Osteoblast (primary cell): ENCODE data around the gene SCG3. TPM values are rescaled to one million over a fixed set of nuclear protein-coding genes. Genes with fewer than 3 reads are reported as not detected.

Experiments used
- DNase-seq: peaks from one replicate; pipeline ENCODE4 v3.0.0; 2011; ENCODE audit warnings: low spot score, mixed read lengths; ENCODE audit not compliant: insufficient read length; ENCODE audit errors: missing footprints
- H2AFZ ChIP-seq: 2 replicates; pipeline ENCODE4 v1.6.0; 2011; ENCODE audit warnings: mild to moderate bottlenecking, low read length
- H3K27ac ChIP-seq: 2 replicates; pipeline ENCODE4 v1.5.1; 2011; ENCODE audit warnings: mild to moderate bottlenecking, low read depth, low read length, moderate library complexity
- H3K27me3 ChIP-seq: 2 replicates; pipeline ENCODE4 v1.6.0; 2012; ENCODE audit warnings: mild to moderate bottlenecking, control low read depth, inconsistent platforms, low read length, moderate library complexity; ENCODE audit not compliant: insufficient read depth
- H3K36me3 ChIP-seq: 2 replicates; pipeline ENCODE4 v1.5.1; 2011; ENCODE audit warnings: mild to moderate bottlenecking, low read length, control low read depth, moderate library complexity; ENCODE audit not compliant: insufficient read depth
- H3K4me1 ChIP-seq: 2 replicates; pipeline ENCODE4 v1.5.1; 2011; ENCODE audit warnings: mild to moderate bottlenecking, low read length, control low read depth, moderate library complexity; ENCODE audit not compliant: insufficient read depth
- H3K4me2 ChIP-seq: 2 replicates; pipeline ENCODE4 v1.6.0; 2011; ENCODE audit warnings: mild to moderate bottlenecking, low read length; ENCODE audit not compliant: insufficient read depth
- H3K4me3 ChIP-seq: fragments of 200-600 bp; sonication (generic); 3 replicates; pipeline ENCODE4 v1.5.1; 2012; ENCODE audit warnings: mild to moderate bottlenecking, low read length, inconsistent platforms; ENCODE audit not compliant: insufficient read depth
- H3K79me2 ChIP-seq: 2 replicates; pipeline ENCODE4 v1.6.0; 2012; ENCODE audit warnings: mild to moderate bottlenecking, low read length, control low read depth, inconsistent platforms; ENCODE audit not compliant: insufficient read depth
- H3K9me3 ChIP-seq: 2 replicates; pipeline ENCODE4 v1.5.1; 2011; ENCODE audit warnings: low read depth, low read length, control low read depth
- H4K20me1 ChIP-seq: 2 replicates; pipeline ENCODE4 v1.6.0; 2012; ENCODE audit warnings: mild to moderate bottlenecking, low read length, control low read depth; ENCODE audit not compliant: insufficient read depth
- CTCF ChIP-seq: IDR thresholded peaks from 2 replicates; pipeline ENCODE4 v1.5.1; 2011; ENCODE audit warnings: mild to moderate bottlenecking, low read depth, low read length, moderate library complexity; ENCODE audit errors: extremely low read depth
- total RNA-seq: library from RNA; depleted of rRNA; stranded (reverse); fragments of >200 nt; gene quantifications from 2 replicates; pipeline ENCODE4 v1.2.3, GENCODE V29; 2012

SCG3 gene
- total RNA-seq, 1 donor, result not detected

- no peak overlapping the region for H3K27ac ChIP-seq
- no peaks in the 10 kb centered on the region for H4K20me1 ChIP-seq
- no peaks in the 10 kb centered on the region for H3K4me1 ChIP-seq
- no peak for TF ChIP-seq CTCF
- no peak overlapping the region for H3K4me2 ChIP-seq
- no peaks in the 10 kb centered on the region for H3K9me3 ChIP-seq
- no peaks in the 10 kb centered on the region for H3K79me2 ChIP-seq
- no peak overlapping the region for H3K4me3 ChIP-seq
- DNase-seq, result no peak
- no peaks in the 10 kb centered on the region for H3K27me3 ChIP-seq
- H2AFZ ChIP-seq, result no peak overlapping the region
- no peaks in the 10 kb centered on the region for H3K36me3 ChIP-seq
These were observed 22.6 kb upstream of the SCG3 start for GRCh38 chr15:51658664-51659063.

- H3K27ac ChIP-seq, result no peak overlapping the region
- no peak overlapping the region for H3K4me3 ChIP-seq
- H2AFZ ChIP-seq, result no peak overlapping the region
- TF ChIP-seq CTCF, result no peak
- DNase-seq, result no peak
- no peaks in the 10 kb centered on the region for H3K4me1 ChIP-seq
- no peaks in the 10 kb centered on the region for H3K27me3 ChIP-seq
- no peaks in the 10 kb centered on the region for H4K20me1 ChIP-seq
- H3K4me2 ChIP-seq, result no peak overlapping the region
- H3K79me2 ChIP-seq, result no peaks in the 10 kb centered on the region
- H3K9me3 ChIP-seq, result no peaks in the 10 kb centered on the region
- H3K36me3 ChIP-seq, result no peaks in the 10 kb centered on the region
These were observed 20.2 kb upstream of the SCG3 start for GRCh38 chr15:51661072-51661471.

GRCh38 chr15:51667478-51667877 lies 13.8 kb upstream of the SCG3 start:
- Histone ChIP-seq H3K36me3 (no peaks in the 10 kb centered on the region), H2AFZ (no peak overlapping the region), H3K9me3 (no peaks in the 10 kb centered on the region), H3K4me1 (no peaks in the 10 kb centered on the region), H3K79me2 (no peaks in the 10 kb centered on the region), H3K4me3 (no peak overlapping the region), H4K20me1 (no peaks in the 10 kb centered on the region), H3K27ac (no peak overlapping the region), H3K4me2 (no peak overlapping the region), H3K27me3 (peaks cover 4% of the 10 kb centered on the region)
- no peak for TF ChIP-seq CTCF
- no peak for DNase-seq

GRCh38 chr15:51668446-51668845 lies 12.9 kb upstream of the SCG3 start:
- Histone ChIP-seq H4K20me1 (no peaks in the 10 kb centered on the region), H3K4me1 (no peaks in the 10 kb centered on the region), H3K4me2 (no peak overlapping the region), H3K9me3 (no peaks in the 10 kb centered on the region), H3K36me3 (no peaks in the 10 kb centered on the region), H3K79me2 (no peaks in the 10 kb centered on the region), H3K27me3 (peaks cover 4% of the 10 kb centered on the region), H3K4me3 (no peak overlapping the region), H3K27ac (no peak overlapping the region), H2AFZ (no peak overlapping the region)
- no peak for DNase-seq
- TF ChIP-seq CTCF, result no peak
